HL-60 (cell line): ENCODE results near the gene ANKH.

Source experiments
- DNase-seq, 2 experiments: peaks; one replicate each; pipeline ENCODE4 v3.0.0-alpha.2; 2010 to 2020; ENCODE audit warnings: low read depth in 1 of 2, low spot score in 1 of 2
- H3K27ac ChIP-seq: fragments of 250-450 bp; sonication (Bioruptor Pico); replicated peaks from 2 replicates; pipeline ENCODE4 v1.5.1; 2020; ENCODE audit warnings: mild to moderate bottlenecking, moderate library complexity
- H3K27me3 ChIP-seq: fragments of 250-450 bp; sonication (Bioruptor Pico); 2 replicates; pipeline ENCODE4 v1.5.1; 2021; ENCODE audit warnings: mild to moderate bottlenecking, moderate library complexity; ENCODE audit not compliant: insufficient read depth, poor library complexity, severe bottlenecking
- H3K4me3 ChIP-seq: replicated peaks from 2 replicates; pipeline ENCODE4 v1.5.1; 2011; ENCODE audit warnings: mild to moderate bottlenecking, control low read depth, low read length; ENCODE audit not compliant: insufficient read depth
- CTCF ChIP-seq: IDR thresholded peaks from one replicate; pipeline ENCODE4 v1.5.1; 2011; ENCODE audit warnings: low read length, control low read depth, inconsistent platforms; ENCODE audit not compliant: insufficient read depth
- GABPA ChIP-seq: IDR thresholded peaks from 2 replicates; pipeline ENCODE4 v1.6.1; 2012; ENCODE audit warnings: low read depth
- POLR2AphosphoS5 ChIP-seq: IDR thresholded peaks from 2 replicates; pipeline ENCODE4 v1.6.1; 2012; ENCODE audit warnings: low read depth
- SPI1 ChIP-seq: IDR thresholded peaks from 2 replicates; pipeline ENCODE4 v1.6.1; 2012; ENCODE audit warnings: low read depth, mild to moderate bottlenecking, borderline replicate concordance
- TF ChIP-seq, protein P1 (sequence below): IDR thresholded peaks from 2 replicates; pipeline ENCODE4 v1.6.1; 2012; ENCODE audit warnings: low read depth; ENCODE audit not compliant: insufficient replicate concordance

ANKH gene

DNA sequence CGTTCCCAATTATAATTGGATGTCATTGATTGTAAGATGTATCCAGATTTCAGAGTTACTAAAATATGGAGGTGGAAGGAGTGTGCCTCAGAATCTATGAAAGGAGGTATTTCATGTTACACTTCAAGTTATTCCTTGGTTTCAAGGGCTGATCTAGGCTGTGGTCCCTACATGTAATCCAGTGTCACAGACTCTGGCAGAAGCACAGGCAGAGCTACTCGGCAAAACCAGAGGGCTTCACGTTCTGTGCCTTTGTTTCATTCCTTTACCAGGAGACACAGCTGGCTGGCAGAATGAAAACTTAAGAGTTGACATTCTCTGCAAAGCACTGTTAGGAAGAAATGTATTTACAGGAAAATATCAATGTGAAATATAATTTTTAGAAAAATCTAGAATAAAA is 99.6 kb downstream of the ANKH start:
- Histone ChIP-seq H3K4me3 (no peak overlapping the region), H3K27me3 (no peaks in the 10 kb centered on the region), H3K27ac (no peak overlapping the region)
- TF ChIP-seq, protein P1, sequence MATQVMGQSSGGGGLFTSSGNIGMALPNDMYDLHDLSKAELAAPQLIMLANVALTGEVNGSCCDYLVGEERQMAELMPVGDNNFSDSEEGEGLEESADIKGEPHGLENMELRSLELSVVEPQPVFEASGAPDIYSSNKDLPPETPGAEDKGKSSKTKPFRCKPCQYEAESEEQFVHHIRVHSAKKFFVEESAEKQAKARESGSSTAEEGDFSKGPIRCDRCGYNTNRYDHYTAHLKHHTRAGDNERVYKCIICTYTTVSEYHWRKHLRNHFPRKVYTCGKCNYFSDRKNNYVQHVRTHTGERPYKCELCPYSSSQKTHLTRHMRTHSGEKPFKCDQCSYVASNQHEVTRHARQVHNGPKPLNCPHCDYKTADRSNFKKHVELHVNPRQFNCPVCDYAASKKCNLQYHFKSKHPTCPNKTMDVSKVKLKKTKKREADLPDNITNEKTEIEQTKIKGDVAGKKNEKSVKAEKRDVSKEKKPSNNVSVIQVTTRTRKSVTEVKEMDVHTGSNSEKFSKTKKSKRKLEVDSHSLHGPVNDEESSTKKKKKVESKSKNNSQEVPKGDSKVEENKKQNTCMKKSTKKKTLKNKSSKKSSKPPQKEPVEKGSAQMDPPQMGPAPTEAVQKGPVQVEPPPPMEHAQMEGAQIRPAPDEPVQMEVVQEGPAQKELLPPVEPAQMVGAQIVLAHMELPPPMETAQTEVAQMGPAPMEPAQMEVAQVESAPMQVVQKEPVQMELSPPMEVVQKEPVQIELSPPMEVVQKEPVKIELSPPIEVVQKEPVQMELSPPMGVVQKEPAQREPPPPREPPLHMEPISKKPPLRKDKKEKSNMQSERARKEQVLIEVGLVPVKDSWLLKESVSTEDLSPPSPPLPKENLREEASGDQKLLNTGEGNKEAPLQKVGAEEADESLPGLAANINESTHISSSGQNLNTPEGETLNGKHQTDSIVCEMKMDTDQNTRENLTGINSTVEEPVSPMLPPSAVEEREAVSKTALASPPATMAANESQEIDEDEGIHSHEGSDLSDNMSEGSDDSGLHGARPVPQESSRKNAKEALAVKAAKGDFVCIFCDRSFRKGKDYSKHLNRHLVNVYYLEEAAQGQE: no peak
- TF ChIP-seq CTCF: no peak
- TF ChIP-seq SPI1: no peak
- no peak for TF ChIP-seq GABPA
- no peak for TF ChIP-seq POLR2AphosphoS5
- DNase-seq: no peak

DNA sequence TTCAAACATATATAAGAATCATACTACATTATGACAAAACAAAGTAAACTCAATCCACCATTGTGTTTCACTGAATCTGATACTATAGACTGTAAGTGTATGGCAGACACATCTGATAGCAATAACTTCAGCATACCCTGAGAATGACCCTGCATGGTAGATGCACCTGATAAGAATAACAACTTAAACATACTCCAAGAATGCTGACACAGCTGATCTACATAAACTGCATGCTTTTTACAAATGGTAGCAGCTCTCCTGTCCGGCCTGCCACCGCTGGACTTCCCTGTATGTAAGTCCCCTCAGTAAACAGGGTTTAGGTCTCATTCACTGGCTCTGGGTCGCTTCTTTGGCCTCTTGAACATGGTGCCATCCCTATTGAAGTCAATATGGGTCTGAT is 100.4 kb downstream of the ANKH start:
- Histone ChIP-seq H3K4me3 (no peak overlapping the region), H3K27ac (no peak overlapping the region), H3K27me3 (no peaks in the 10 kb centered on the region)
- no peak for TF ChIP-seq SPI1
- TF ChIP-seq, protein P1: no peak
- no peak for TF ChIP-seq GABPA
- TF ChIP-seq CTCF: no peak
- TF ChIP-seq POLR2AphosphoS5: no peak
- no peak for DNase-seq

DNA sequence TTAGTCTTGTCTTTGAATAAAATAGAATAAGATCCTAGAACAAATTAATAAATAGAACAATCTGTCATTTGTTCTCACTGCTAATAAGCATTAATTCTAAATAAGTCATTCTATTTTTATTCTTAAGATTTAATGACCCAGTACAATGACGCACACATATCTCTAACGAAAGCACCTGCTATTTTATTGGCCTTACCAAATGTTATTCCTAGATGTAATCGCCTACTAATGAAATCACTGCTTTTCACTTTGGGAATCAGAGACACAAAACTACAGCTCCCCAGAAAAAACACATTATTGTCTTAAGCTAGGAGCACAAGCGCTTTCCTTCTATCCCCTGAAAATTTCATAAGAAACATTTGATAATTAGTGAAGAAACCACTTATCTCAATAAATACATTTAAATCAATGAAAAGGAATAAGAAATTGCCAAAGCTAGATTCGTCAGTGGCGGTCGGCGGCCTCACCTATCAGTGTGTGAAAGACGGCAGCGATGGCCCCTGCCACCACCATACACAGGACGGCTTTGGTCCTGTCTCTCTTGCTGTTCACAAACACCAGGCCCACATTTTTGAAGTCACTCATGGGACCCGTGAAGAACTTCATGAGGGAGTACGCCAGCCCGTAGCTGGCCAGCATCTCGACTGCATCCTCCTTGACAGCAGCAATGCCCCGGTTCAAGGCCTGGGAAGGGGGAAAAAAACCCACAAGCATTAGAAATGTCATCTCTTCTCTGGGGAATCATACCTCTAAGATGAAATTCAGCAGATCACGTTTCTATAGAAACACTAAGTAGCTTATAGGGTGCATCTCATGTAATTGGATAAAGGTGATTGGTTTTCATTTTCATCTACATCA is 102.8 kb downstream of the ANKH start:
- Histone ChIP-seq H3K4me3 (no peak overlapping the region), H3K27me3 (no peaks in the 10 kb centered on the region), H3K27ac (no peak overlapping the region)
- TF ChIP-seq, protein P1: no peak
- TF ChIP-seq GABPA (no peak), SPI1 (no peak), CTCF (no peak), POLR2AphosphoS5 (no peak)
- DNase-seq: no peak
